Caco-2 (cell line): ENCODE measurements around the gene GPR151. TPM values are rescaled to one million over a fixed set of nuclear protein-coding genes. Genes with fewer than 3 reads are reported as not detected.
A peak's percentile ranks its signal among the peaks of the same experiment; 100 is the strongest.

Experiments used
- Bru-seq: library from RNA; stranded (reverse); fragments of 400-500 nt; gene quantifications from one replicate; lab custom pipeline; 2021; lab: Mats Ljungman, UMichigan
- BruChase-seq, 2 experiments: library from RNA; stranded (reverse); fragments of 400-500 nt; gene quantifications; one replicate each; lab custom pipeline; 2021; lab: Mats Ljungman, UMichigan
- BruUV-seq: library from RNA; stranded (reverse); fragments of 400-500 nt; replicated peaks from 2 replicates; lab custom pipeline; 2021; lab: Mats Ljungman, UMichigan
- CTCF ChIA-PET: fragments of 300-600 bp; sonication (Branson Sonifier 250); formaldehyde crosslinking; loops from one replicate; lab custom pipeline; 2022; ENCODE audit warnings: antibody characterized with exemption; lab: Charles Lee
- POLR2A ChIA-PET: fragments of 300-600 bp; sonication (Branson Sonifier 250); formaldehyde crosslinking; loops from one replicate; lab custom pipeline; 2022; ENCODE audit warnings: antibody characterized with exemption; lab: Charles Lee
- DNase-seq, 2 experiments: peaks; one replicate each; pipeline versions ENCODE4 v3.0.0 to v3.0.0-alpha.2; 2020 to 2022
- H3K27me3 ChIP-seq: replicated peaks from 2 replicates; pipeline ENCODE4 v1.6.0; 2011; ENCODE audit warnings: low read length; ENCODE audit not compliant: control insufficient read depth, insufficient read depth
- H3K36me3 ChIP-seq: 2 replicates; pipeline ENCODE4 v1.5.1; 2011; ENCODE audit warnings: low read length; ENCODE audit not compliant: control insufficient read depth, insufficient read depth
- H3K4me1 ChIP-seq: fragments of 250-450 bp; sonication (Bioruptor Pico); 2 replicates; pipeline ENCODE4 v1.5.1; 2020; ENCODE audit warnings: mild to moderate bottlenecking
- H3K4me3 ChIP-seq: 2 replicates; pipeline ENCODE4 v1.5.1; 2011; ENCODE audit warnings: low read depth, mild to moderate bottlenecking, control low read depth, low read length
- H3K9me3 ChIP-seq: fragments of 250-450 bp; sonication (Bioruptor Pico); 2 replicates; pipeline ENCODE4 v1.5.1; 2020; ENCODE audit warnings: mild to moderate bottlenecking, moderate library complexity
- H3K27ac Mint-ChIP-seq: one replicate; pipeline ENCODE4 v1.8.0; 2022; ENCODE audit warnings: mixed read lengths; ENCODE audit not compliant: unreplicated experiment
- H3K27me3 Mint-ChIP-seq: one replicate; pipeline ENCODE4 v1.8.0; 2022; ENCODE audit warnings: mixed read lengths; ENCODE audit not compliant: insufficient read depth, unreplicated experiment
- H3K36me3 Mint-ChIP-seq: one replicate; pipeline ENCODE4 v1.8.0; 2022; ENCODE audit warnings: mild to moderate bottlenecking, mixed read lengths; ENCODE audit not compliant: insufficient read depth, unreplicated experiment
- H3K4me1 Mint-ChIP-seq: one replicate; pipeline ENCODE4 v1.8.0; 2022; ENCODE audit warnings: low read depth, mixed read lengths; ENCODE audit not compliant: unreplicated experiment
- H3K4me3 Mint-ChIP-seq: one replicate; pipeline ENCODE4 v1.8.0; 2022; ENCODE audit warnings: mild to moderate bottlenecking, moderate library complexity, mixed read lengths; ENCODE audit not compliant: unreplicated experiment
- H3K9me3 Mint-ChIP-seq: one replicate; pipeline ENCODE4 v1.8.0; 2022; ENCODE audit warnings: mixed read lengths; ENCODE audit not compliant: unreplicated experiment
- intact Hi-C: fragments of 100-400 bp; cut with micrococcal nuclease; formaldehyde crosslinking; loops from one replicate; pipeline ENCODE4 v1.10.0; 2022; ENCODE audit not compliant: unreplicated experiment
- long read RNA-seq: library from polyadenylated mRNA; stranded (forward); transcript quantifications from one replicate; pipeline ENCODE4 v2.0.0, GENCODE V29; 2022
- total RNA-seq: library from RNA; stranded (reverse); gene quantifications from 2 replicates; pipeline ENCODE4 v1.2.3, GENCODE V29; 2022
- TF ChIP-seq, protein P1 (sequence below), 2 experiments: fragments of 200-600 bp in 1 of 2; IDR thresholded peaks; 1 replicate in 1 of 2; 2 replicates in 1 of 2; pipeline versions ENCODE4 v1.5.1 to v1.8.0; 2011 to 2022; ENCODE audit warnings: antibody characterized with exemption in 1 of 2, control low read depth in 1 of 2, inconsistent platforms in 1 of 2, low read depth in 1 of 2, low read length in 1 of 2, mild to moderate bottlenecking in 1 of 2, moderate library complexity in 1 of 2; ENCODE audit not compliant: insufficient read depth in 1 of 2, severe bottlenecking in 1 of 2, unreplicated experiment in 1 of 2

Gene GPR151
- total RNA-seq (not detected in 2 replicates), Bru-seq, nascent RNA (not detected), BruChase-seq, experiment 1, labeled RNA remaining after a 2-hour chase (not detected), BruChase-seq, experiment 2, labeled RNA remaining after a 6-hour chase (percentile 16 among the genes with signal in this experiment)
- long read RNA-seq = 0 reads

DNA sequence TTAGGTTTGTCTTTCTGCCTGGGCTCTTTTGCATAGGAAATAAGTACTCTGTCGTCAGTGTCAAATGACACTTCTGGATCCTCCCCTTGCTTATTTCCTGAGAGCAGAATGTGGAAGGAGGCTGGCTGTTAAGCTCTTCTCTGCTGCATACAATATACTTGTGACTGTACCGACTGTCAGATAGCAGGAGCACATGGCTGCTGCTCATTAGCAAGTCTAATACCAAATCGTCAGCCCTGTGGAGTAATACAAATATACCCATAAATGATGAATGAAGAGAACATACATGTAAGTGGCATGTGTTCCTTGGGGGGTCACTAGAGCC, at the start of gene GPR151:
TSS of gene GPR151 (minus strand) at position 40 of the 325 bp plus-strand sequence. CDS start 77 bp downstream, outside the sequence.
- intact Hi-C loops = no loop called here

GRCh38 chr5:146564007-146564762, 48.2 kb upstream of the GPR151 start:
- Mint-ChIP-seq H3K9me3 (no peaks in the 10 kb centered on the region), H3K36me3 (no peaks in the 10 kb centered on the region), H3K4me3 (no peak overlapping the region), H3K27ac (no peak overlapping the region), H3K4me1 (peaks cover 5% of the 10 kb centered on the region), H3K27me3 (peaks cover 3% of the 10 kb centered on the region)
- intact Hi-C loops = no loop called here
- POLR2A ChIA-PET = no interaction called here
- CTCF ChIA-PET = interaction anchor here (0.6 kb wide), 1 partner anchor 412 kb away, joined by 3 read pairs; no protein-coding TSS in a partner anchor
- TF ChIP-seq, protein P1, sequence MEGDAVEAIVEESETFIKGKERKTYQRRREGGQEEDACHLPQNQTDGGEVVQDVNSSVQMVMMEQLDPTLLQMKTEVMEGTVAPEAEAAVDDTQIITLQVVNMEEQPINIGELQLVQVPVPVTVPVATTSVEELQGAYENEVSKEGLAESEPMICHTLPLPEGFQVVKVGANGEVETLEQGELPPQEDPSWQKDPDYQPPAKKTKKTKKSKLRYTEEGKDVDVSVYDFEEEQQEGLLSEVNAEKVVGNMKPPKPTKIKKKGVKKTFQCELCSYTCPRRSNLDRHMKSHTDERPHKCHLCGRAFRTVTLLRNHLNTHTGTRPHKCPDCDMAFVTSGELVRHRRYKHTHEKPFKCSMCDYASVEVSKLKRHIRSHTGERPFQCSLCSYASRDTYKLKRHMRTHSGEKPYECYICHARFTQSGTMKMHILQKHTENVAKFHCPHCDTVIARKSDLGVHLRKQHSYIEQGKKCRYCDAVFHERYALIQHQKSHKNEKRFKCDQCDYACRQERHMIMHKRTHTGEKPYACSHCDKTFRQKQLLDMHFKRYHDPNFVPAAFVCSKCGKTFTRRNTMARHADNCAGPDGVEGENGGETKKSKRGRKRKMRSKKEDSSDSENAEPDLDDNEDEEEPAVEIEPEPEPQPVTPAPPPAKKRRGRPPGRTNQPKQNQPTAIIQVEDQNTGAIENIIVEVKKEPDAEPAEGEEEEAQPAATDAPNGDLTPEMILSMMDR (IDR thresholded peaks at IDR 0.05; ENCODE audit: insufficient read depth in 1 of 2, low read depth in 1 of 2, low read length in 1 of 2, severe bottlenecking in 1 of 2, unreplicated experiment in 1 of 2) = no peak
- H3K36me3 ChIP-seq = no peaks in the 10 kb centered on the region
- no peaks in the 10 kb centered on the region for H3K27me3 ChIP-seq
- no TSS peak for BruUV-seq
- no peak for DNase-seq
- H3K4me3 ChIP-seq = no peak overlapping the region
- H3K9me3 ChIP-seq = no peaks in the 10 kb centered on the region
- no peaks in the 10 kb centered on the region; the same call in 1 of the 2 replicates for H3K4me1 ChIP-seq

More for the DNA sequence above, at the start of gene GPR151:
- Mint-ChIP-seq H3K4me3 (no peak within 1 kb of the TSS), H3K27me3 (no peaks in the 10 kb centered on the region), H3K9me3 (no peaks in the 10 kb centered on the region), H3K4me1 (peaks cover 11% of the 10 kb centered on the region), H3K36me3 (peaks cover 49% of the 10 kb centered on the region), H3K27ac (no peak within 1 kb of the TSS)
- TF ChIP-seq, protein P1 (IDR thresholded peaks at IDR 0.05; ENCODE audit: insufficient read depth in 1 of 2, low read depth in 1 of 2, low read length in 1 of 2, severe bottlenecking in 1 of 2, unreplicated experiment in 1 of 2) = no peak
- CTCF ChIA-PET = interaction anchor here (1.1 kb wide), 1 partner anchor 18 kb away, joined by 4 read pairs; no protein-coding TSS in a partner anchor
- POLR2A ChIA-PET = no interaction called here
- Histone ChIP-seq H3K27me3 (no peaks in the 10 kb centered on the region), H3K36me3 (no peaks in the 10 kb centered on the region; the same call in 1 of the 2 replicates), H3K4me3 (no peak within 1 kb of the TSS), H3K4me1 (peaks cover 5% of the 10 kb centered on the region), H3K9me3 (no peaks in the 10 kb centered on the region)
- DNase-seq = no peak
- BruUV-seq = no TSS peak

DNA sequence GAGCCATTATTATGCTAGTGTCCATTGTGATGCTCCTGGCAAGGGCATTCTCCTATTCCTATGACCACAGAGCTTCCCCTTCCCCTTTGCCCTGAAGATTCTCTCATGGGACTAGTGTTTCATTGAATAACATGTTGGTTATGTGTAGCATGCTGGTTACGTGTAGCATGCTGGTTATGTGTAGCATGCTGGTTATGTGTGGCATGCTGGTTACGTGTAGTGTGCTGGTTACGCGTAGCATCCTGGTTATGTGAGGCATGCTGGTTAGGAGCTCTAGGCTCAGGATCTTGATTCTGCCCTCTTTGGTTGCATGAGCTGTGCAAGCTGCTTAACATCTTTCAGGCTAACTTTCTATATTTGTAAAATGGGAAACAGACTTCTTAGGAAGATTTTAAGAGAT, 46.5 kb upstream of the GPR151 start:
- Histone ChIP-seq H3K36me3 (no peaks in the 10 kb centered on the region), H3K4me3 (no peak overlapping the region), H3K9me3 (no peaks in the 10 kb centered on the region), H3K4me1 (no peaks in the 10 kb centered on the region; the same call in 1 of the 2 replicates), H3K27me3 (no peaks in the 10 kb centered on the region)
- Mint-ChIP-seq H3K4me3 (no peak overlapping the region), H3K36me3 (no peaks in the 10 kb centered on the region), H3K9me3 (no peaks in the 10 kb centered on the region), H3K27ac (no peak overlapping the region), H3K27me3 (peaks cover 3% of the 10 kb centered on the region), H3K4me1 (peaks cover 5% of the 10 kb centered on the region)
- intact Hi-C loops = no loop called here
- TF ChIP-seq, protein P1 (IDR thresholded peaks at IDR 0.05; ENCODE audit: insufficient read depth in 1 of 2, low read depth in 1 of 2, low read length in 1 of 2, severe bottlenecking in 1 of 2, unreplicated experiment in 1 of 2) = no peak
- POLR2A ChIA-PET = no interaction called here
- no TSS peak for BruUV-seq
- DNase-seq = no peak
- CTCF ChIA-PET = no interaction called here
